HepG2 (cell line): ENCODE results near the gene AMIGO1. TPM values are rescaled to one million over a fixed set of nuclear protein-coding genes. Genes with fewer than 3 reads are reported as not detected.

Experiments used
- ARID5B ChIP-seq: IDR thresholded peaks from 2 replicates; pipeline ENCODE4 v1.4.0; 2020; ENCODE audit warnings: mild to moderate bottlenecking, missing genetic modification reagents
- FOXK2 ChIP-seq: fragments of 450-650 bp; IDR thresholded peaks from 2 replicates; pipeline ENCODE4 v1.6.1; 2016
- GRHL1 ChIP-seq: sonication (generic); formaldehyde crosslinking; conservative IDR thresholded peaks from 2 replicates; pipeline ENCODE4 v1.8.0; 2022; ENCODE audit warnings: missing genetic modification reagents
- HNF4A ChIP-seq: sonication (generic); formaldehyde crosslinking; IDR thresholded peaks from 2 replicates; pipeline ENCODE4 v1.4.0; 2020; ENCODE audit warnings: missing genetic modification reagents
- NCOA1 ChIP-seq: sonication (generic); formaldehyde crosslinking; IDR thresholded peaks from 2 replicates; pipeline ENCODE4 v1.9.0; 2021; ENCODE audit warnings: missing genetic modification reagents
- PRDM15 ChIP-seq: sonication (generic); formaldehyde crosslinking; IDR thresholded peaks from 2 replicates; pipeline ENCODE4 v1.4.0; 2020; ENCODE audit warnings: missing genetic modification reagents
- RFX5 ChIP-seq: IDR thresholded peaks from 2 replicates; pipeline ENCODE4 v1.6.1; 2011; ENCODE audit warnings: low read depth, low read length, improper control_type of control experiment
- RNF2 ChIP-seq: fragments of 450-650 bp; conservative IDR thresholded peaks from 2 replicates; pipeline ENCODE4 v1.6.1; 2016; ENCODE audit warnings: low read depth
- SIX1 ChIP-seq: sonication (generic); formaldehyde crosslinking; IDR thresholded peaks from 2 replicates; pipeline ENCODE4 v1.4.0; 2020; ENCODE audit warnings: missing genetic modification reagents, borderline replicate concordance
- SIX4 ChIP-seq: sonication (generic); formaldehyde crosslinking; IDR thresholded peaks from 2 replicates; pipeline ENCODE4 v1.4.0; 2020; ENCODE audit warnings: missing genetic modification reagents
- ZNF264 ChIP-seq: sonication (generic); formaldehyde crosslinking; IDR thresholded peaks from 2 replicates; pipeline ENCODE4 v1.4.0; 2020; ENCODE audit warnings: missing genetic modification reagents
- ZNF335 ChIP-seq: sonication (generic); formaldehyde crosslinking; IDR thresholded peaks from 2 replicates; pipeline ENCODE4 v1.4.0; 2020; ENCODE audit warnings: missing genetic modification reagents
- ZNF44 ChIP-seq: sonication (generic); formaldehyde crosslinking; IDR thresholded peaks from 2 replicates; pipeline ENCODE4 v1.5.1; 2020; ENCODE audit warnings: mild to moderate bottlenecking, missing genetic modification reagents
- ZNF501 ChIP-seq: sonication (generic); formaldehyde crosslinking; IDR thresholded peaks from 2 replicates; pipeline ENCODE4 v1.5.1; 2020; ENCODE audit warnings: mild to moderate bottlenecking, moderate library complexity, missing genetic modification reagents
- ZNF768 ChIP-seq: sonication (generic); formaldehyde crosslinking; IDR thresholded peaks from 2 replicates; pipeline ENCODE4 v1.4.0; 2020; ENCODE audit warnings: missing genetic modification reagents
- polyA plus RNA-seq, 8 experiments: library from polyadenylated mRNA; depleted of rRNA in 3 of 8; stranded (reverse) in 7 of 8; unstranded in 1 of 8; fragments of >200 nt; fragmentation: Illumina TruSeq in 4 of 8; extraction: Trizol in 4 of 8; gene quantifications; 2 replicates each; pipeline versions ENCODE4 v1.2.1 to v1.2.3, GENCODE V29; 2011 to 2016; ENCODE audit warnings: low read depth in 4 of 8, missing spikeins in 1 of 8, mixed read lengths in 1 of 8; ENCODE audit not compliant: insufficient read depth in 1 of 8
- total RNA-seq, 5 experiments: library from RNA; depleted of rRNA; stranded (reverse); fragments of >200 nt; fragmentation: Illumina TruSeq; extraction: Trizol; gene quantifications; 2 replicates each; pipeline ENCODE4 v1.2.3, GENCODE V29; 2016; ENCODE audit warnings: low read depth in 1 of 5
- TF ChIP-seq, protein P1 (sequence below): sonication (generic); formaldehyde crosslinking; conservative IDR thresholded peaks from 2 replicates; pipeline ENCODE4 v1.4.0; 2020; ENCODE audit warnings: mild to moderate bottlenecking, missing genetic modification reagents, moderate library complexity

Gene AMIGO1
- total and polyA plus RNA-seq, 2 of the 13 experiments (the other 11 are each of a cell fraction or from before 2014, with no cell fraction given): 0.40 to 1.3 TPM

DNA sequence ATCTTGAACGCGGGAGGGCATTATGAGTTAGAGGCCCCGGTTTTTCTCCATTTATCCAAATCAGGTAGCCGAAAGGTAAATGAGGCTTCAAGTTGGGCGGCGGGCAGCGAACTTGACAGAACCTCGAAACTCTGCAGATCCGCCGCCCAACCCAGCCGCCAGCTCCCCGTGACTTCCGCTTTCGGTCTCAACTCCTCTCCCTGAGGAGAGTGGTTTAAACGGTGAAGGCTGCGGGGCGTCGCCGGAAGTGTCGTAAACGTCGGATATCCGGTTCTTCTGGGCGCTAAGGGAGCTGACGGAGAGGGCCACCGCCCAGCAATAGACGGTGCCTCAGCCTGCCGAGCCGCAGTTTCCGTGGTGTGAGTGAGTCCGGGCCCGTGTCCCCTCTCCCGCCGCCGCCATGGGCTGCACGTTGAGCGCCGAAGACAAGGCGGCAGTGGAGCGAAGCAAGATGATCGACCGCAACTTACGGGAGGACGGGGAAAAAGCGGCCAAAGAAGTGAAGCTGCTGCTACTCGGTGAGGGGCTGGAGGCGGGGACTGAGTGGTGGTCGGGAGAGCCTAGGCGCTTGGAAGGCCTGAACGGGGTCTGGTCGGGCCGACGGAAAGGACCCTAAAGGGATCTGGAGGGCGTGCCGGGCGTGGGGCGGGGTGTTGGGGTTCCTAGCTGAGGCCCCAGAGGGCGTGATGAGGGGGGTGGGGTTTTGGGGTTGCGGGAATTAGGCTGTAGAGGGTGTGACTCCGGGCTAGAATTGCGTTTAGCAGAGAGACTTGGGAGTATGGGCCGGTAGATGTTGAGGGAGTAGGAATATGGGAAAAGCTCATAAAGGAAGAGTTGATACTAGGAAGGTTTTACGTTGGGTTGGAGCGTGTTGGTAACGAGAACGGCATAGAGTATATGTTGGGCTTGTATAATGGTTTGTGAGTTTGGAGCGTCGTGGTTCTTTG is 39.1 kb upstream of the AMIGO1 start, which contains the start of gene GNAI3 (continued):
- TF ChIP-seq, protein P1, sequence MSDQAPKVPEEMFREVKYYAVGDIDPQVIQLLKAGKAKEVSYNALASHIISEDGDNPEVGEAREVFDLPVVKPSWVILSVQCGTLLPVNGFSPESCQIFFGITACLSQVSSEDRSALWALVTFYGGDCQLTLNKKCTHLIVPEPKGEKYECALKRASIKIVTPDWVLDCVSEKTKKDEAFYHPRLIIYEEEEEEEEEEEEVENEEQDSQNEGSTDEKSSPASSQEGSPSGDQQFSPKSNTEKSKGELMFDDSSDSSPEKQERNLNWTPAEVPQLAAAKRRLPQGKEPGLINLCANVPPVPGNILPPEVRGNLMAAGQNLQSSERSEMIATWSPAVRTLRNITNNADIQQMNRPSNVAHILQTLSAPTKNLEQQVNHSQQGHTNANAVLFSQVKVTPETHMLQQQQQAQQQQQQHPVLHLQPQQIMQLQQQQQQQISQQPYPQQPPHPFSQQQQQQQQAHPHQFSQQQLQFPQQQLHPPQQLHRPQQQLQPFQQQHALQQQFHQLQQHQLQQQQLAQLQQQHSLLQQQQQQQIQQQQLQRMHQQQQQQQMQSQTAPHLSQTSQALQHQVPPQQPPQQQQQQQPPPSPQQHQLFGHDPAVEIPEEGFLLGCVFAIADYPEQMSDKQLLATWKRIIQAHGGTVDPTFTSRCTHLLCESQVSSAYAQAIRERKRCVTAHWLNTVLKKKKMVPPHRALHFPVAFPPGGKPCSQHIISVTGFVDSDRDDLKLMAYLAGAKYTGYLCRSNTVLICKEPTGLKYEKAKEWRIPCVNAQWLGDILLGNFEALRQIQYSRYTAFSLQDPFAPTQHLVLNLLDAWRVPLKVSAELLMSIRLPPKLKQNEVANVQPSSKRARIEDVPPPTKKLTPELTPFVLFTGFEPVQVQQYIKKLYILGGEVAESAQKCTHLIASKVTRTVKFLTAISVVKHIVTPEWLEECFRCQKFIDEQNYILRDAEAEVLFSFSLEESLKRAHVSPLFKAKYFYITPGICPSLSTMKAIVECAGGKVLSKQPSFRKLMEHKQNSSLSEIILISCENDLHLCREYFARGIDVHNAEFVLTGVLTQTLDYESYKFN (CRISPR knock-in tag): peak; percentile 52
- TF ChIP-seq ZNF44 (CRISPR knock-in tag) (no peak), NCOA1 (no peak), FOXK2 (no peak), SIX4 (CRISPR knock-in tag) (no peak), ZNF501 (CRISPR knock-in tag) (peak; percentile 96; the same call in 1 of the 2 replicates), PRDM15 (CRISPR knock-in tag) (no peak), RFX5 (no peak), ARID5B (CRISPR knock-in tag) (peak; percentile 46; the same call in 1 of the 2 replicates), GRHL1 (CRISPR knock-in tag) (no peak), HNF4A (no peak), ZNF264 (CRISPR knock-in tag) (no peak), RNF2 (0 out of 2 replicates have a peak, but pooled peaks have one; percentile 21), SIX1 (CRISPR knock-in tag) (peak; percentile 17; the same call in 1 of the 2 replicates), ZNF768 (peak; percentile 59; the same call in 1 of the 2 replicates), ZNF335 (CRISPR knock-in tag) (no peak)
